ENCODE results near the gene COPG1.

DNA sequence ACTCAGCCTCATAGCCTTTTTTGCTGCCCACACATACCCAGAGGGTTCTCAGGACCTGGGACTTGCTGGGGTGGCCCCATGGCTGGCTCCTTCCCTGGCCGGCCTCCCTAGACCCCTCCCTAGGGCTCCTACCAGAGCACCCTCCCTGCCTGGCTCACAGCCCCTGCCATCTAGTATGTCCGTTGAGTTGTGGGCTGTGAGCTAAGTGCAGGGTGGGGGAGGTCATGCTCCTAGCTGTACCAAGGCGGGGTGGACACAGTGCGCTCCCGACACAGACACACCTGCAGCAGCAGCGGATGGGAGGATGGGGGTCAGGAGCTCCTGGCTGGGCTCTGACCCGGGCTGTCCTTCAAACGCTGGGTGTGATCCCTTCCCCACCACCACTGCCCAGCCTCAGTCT is 70.9 kb downstream of the COPG1 start:
- TF ChIP-seq EZH2 (IDR thresholded peaks at IDR 0.05; ENCODE audit: low read length, unreplicated experiment) (no peak), EZH2phosphoT487 (IDR thresholded peaks at IDR 0.05; ENCODE audit: borderline replicate concordance, low read length) (no peak)
- TF ChIP-seq, protein P1, sequence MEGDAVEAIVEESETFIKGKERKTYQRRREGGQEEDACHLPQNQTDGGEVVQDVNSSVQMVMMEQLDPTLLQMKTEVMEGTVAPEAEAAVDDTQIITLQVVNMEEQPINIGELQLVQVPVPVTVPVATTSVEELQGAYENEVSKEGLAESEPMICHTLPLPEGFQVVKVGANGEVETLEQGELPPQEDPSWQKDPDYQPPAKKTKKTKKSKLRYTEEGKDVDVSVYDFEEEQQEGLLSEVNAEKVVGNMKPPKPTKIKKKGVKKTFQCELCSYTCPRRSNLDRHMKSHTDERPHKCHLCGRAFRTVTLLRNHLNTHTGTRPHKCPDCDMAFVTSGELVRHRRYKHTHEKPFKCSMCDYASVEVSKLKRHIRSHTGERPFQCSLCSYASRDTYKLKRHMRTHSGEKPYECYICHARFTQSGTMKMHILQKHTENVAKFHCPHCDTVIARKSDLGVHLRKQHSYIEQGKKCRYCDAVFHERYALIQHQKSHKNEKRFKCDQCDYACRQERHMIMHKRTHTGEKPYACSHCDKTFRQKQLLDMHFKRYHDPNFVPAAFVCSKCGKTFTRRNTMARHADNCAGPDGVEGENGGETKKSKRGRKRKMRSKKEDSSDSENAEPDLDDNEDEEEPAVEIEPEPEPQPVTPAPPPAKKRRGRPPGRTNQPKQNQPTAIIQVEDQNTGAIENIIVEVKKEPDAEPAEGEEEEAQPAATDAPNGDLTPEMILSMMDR (conservative IDR thresholded peaks at IDR 0.05; ENCODE audit: low read depth, low read length), result no peak
